ENCODE data around the gene SPINT1. TPM values are rescaled to one million over a fixed set of nuclear protein-coding genes. Genes with fewer than 3 reads are reported as not detected.

Gene SPINT1
- 100 to 1,000 TPM; 161 to 191 TPM for polyA plus RNA-seq

- Histone ChIP-seq H3K36me3 (ENCODE audit: control insufficient read depth in 2 of 2, insufficient read depth in 2 of 2, low read length in 1 of 2) (no peaks in the 10 kb centered on the region), H3K27me3 (ENCODE audit: control insufficient read depth in 1 of 2, insufficient read depth in 2 of 2, low read length in 2 of 2) (no peaks in the 10 kb centered on the region), H3K9me3 (ENCODE audit: control insufficient read depth in 2 of 2, insufficient read depth in 1 of 2, low read depth in 1 of 2, low read length in 1 of 2) (no peaks in the 10 kb centered on the region), H3K4me3 (ENCODE audit: low read depth in 1 of 2, low read length in 2 of 2) (peak within 1 kb of the TSS; percentile 72 to 84), H3K27ac (ENCODE audit: low read depth in 2 of 2, low read length in 1 of 2) (peak within 1 kb of the TSS; percentile 94 to 97), H3K4me1 (ENCODE audit: control insufficient read depth in 2 of 2, insufficient read depth in 2 of 2, low read length in 1 of 2) (peaks cover 8 to 22% of the 10 kb centered on the region in 2 donors)
- 0 to 1% methylated on average over 86 to 89 of the region's 89 CpGs for WGBS, 2 donors
Measured at GRCh38 chr15:40843885-40844695, at the start of gene SPINT1. SPINT1 (plus strand) TSS chr15:40844048; CDS start chr15:40844555, 507 bp downstream.

- no peaks in the 10 kb centered on the region for H3K9me3 ChIP-seq (ENCODE audit: control insufficient read depth in 2 of 2, insufficient read depth in 1 of 2, low read depth in 1 of 2, low read length in 1 of 2)
- peaks cover 3 to 5% of the 10 kb centered on the region in 2 donors for H3K4me1 ChIP-seq (ENCODE audit: control insufficient read depth in 2 of 2, insufficient read depth in 2 of 2, low read length in 1 of 2)
- 59 to 73% methylated on average over 2 of the region's 2 CpGs for WGBS, 2 donors
- H3K27ac ChIP-seq (ENCODE audit: low read depth in 2 of 2, low read length in 1 of 2): no peak overlapping the region
- peaks cover 0 to 3% of the 10 kb centered on the region in 2 donors for H3K36me3 ChIP-seq (ENCODE audit: control insufficient read depth in 2 of 2, insufficient read depth in 2 of 2, low read length in 1 of 2)
- no peaks in the 10 kb centered on the region for H3K27me3 ChIP-seq (ENCODE audit: control insufficient read depth in 1 of 2, insufficient read depth in 2 of 2, low read length in 2 of 2)
- H3K4me3 ChIP-seq (ENCODE audit: low read depth in 1 of 2, low read length in 2 of 2): no peak overlapping the region
Measured at GRCh38 chr15:40796041-40796440, 47.8 kb upstream of the SPINT1 start.

DNA sequence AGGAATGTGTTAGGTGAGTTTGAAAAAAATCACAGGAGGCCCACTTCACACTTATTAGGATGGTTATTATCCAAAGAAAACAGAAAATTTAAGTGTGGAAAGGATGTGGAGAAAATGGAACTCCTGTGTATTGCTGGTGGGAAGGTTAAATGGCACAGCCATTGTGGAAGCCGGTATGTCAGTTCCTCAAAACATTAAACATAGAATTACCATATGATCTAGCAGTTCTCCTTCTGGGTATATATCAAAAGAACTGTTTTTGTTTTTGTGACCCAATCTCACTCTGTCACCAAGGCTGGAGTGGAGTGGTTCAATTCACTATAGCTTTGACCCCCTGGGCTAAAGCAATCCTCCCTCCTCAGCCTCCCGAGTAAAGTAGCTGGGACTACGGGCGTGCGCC lies 47.3 kb upstream of the SPINT1 start:
- peaks cover 0 to 3% of the 10 kb centered on the region in 2 donors for H3K36me3 ChIP-seq (ENCODE audit: control insufficient read depth in 2 of 2, insufficient read depth in 2 of 2, low read length in 1 of 2)
- no peaks in the 10 kb centered on the region for H3K9me3 ChIP-seq (ENCODE audit: control insufficient read depth in 2 of 2, insufficient read depth in 1 of 2, low read depth in 1 of 2, low read length in 1 of 2)
- H3K4me3 ChIP-seq (ENCODE audit: low read depth in 1 of 2, low read length in 2 of 2): no peak overlapping the region
- H3K4me1 ChIP-seq (ENCODE audit: control insufficient read depth in 2 of 2, insufficient read depth in 2 of 2, low read length in 1 of 2): peaks cover 3 to 5% of the 10 kb centered on the region in 2 donors
- 95 to 96% methylated on average over 5 of the region's 5 CpGs for WGBS, 2 donors
- no peaks in the 10 kb centered on the region for H3K27me3 ChIP-seq (ENCODE audit: control insufficient read depth in 1 of 2, insufficient read depth in 2 of 2, low read length in 2 of 2)
- no peak overlapping the region for H3K27ac ChIP-seq (ENCODE audit: low read depth in 2 of 2, low read length in 1 of 2)

- H3K27me3 ChIP-seq (ENCODE audit: control insufficient read depth in 1 of 2, insufficient read depth in 2 of 2, low read length in 2 of 2): no peaks in the 10 kb centered on the region
- H3K27ac ChIP-seq (ENCODE audit: low read depth in 2 of 2, low read length in 1 of 2): no peak overlapping the region
- no peak overlapping the region for H3K4me3 ChIP-seq (ENCODE audit: low read depth in 1 of 2, low read length in 2 of 2)
- H3K36me3 ChIP-seq (ENCODE audit: control insufficient read depth in 2 of 2, insufficient read depth in 2 of 2, low read length in 1 of 2): no peaks in the 10 kb centered on the region
- WGBS, 2 donors: 93 to 97% methylated on average over 3 of the region's 3 CpGs
- peaks cover 0 to 2% of the 10 kb centered on the region in 2 donors for H3K4me1 ChIP-seq (ENCODE audit: control insufficient read depth in 2 of 2, insufficient read depth in 2 of 2, low read length in 1 of 2)
- no peaks in the 10 kb centered on the region for H3K9me3 ChIP-seq (ENCODE audit: control insufficient read depth in 2 of 2, insufficient read depth in 1 of 2, low read depth in 1 of 2, low read length in 1 of 2)
Measured at GRCh38 chr15:40799523-40799922, 44.3 kb upstream of the SPINT1 start.

DNA sequence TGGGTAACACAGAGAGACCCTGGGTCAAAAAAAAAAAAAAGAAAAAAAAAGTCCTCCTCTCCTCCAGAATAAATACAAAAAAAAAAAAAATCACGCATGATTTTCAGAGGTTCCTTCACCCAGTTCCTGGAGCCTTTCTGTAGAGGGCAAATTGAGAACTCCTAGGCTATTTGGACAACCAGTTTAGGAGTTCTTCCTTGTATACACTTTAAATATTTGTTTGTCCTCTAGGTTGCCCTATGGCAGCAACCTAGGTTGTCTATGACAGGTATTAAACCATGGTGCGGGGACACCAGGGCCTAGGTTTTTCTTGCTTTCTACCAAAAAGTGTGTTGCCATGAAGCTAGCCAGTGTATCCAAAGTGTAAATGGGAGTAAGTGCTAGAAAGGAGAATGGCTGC lies 40.8 kb upstream of the SPINT1 start:
- H3K4me3 ChIP-seq (ENCODE audit: low read depth in 1 of 2, low read length in 2 of 2): no peak overlapping the region
- H3K4me1 ChIP-seq (ENCODE audit: control insufficient read depth in 2 of 2, insufficient read depth in 2 of 2, low read length in 1 of 2): peaks cover 1 to 4% of the 10 kb centered on the region in 2 donors
- no peaks in the 10 kb centered on the region for H3K27me3 ChIP-seq (ENCODE audit: control insufficient read depth in 1 of 2, insufficient read depth in 2 of 2, low read length in 2 of 2)
- H3K36me3 ChIP-seq (ENCODE audit: control insufficient read depth in 2 of 2, insufficient read depth in 2 of 2, low read length in 1 of 2): no peaks in the 10 kb centered on the region
- no peaks in the 10 kb centered on the region for H3K9me3 ChIP-seq (ENCODE audit: control insufficient read depth in 2 of 2, insufficient read depth in 1 of 2, low read depth in 1 of 2, low read length in 1 of 2)
- 89 to 93% methylated on average over 2 of the region's 2 CpGs for WGBS, 2 donors
- no peak overlapping the region for H3K27ac ChIP-seq (ENCODE audit: low read depth in 2 of 2, low read length in 1 of 2)

DNA sequence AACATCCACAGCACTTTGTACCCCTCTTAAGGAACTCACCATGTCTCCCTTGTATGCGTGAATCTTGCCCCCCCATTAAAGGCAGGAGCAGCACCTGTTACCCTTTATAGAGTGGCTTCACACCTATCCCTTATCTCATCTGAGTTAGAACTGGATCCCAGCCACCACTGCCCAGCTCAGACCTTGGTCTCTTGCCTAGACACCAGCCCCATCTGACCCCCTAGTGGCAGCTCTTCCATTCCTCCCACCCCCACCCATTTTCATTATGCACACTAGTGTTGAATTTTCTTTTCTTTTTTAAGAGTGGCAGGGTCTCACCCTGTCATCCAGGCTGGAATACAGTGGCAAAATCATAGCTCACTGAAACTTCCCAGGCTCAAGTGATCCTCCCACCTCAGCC lies 40.2 kb upstream of the SPINT1 start:
- H3K36me3 ChIP-seq (ENCODE audit: control insufficient read depth in 2 of 2, insufficient read depth in 2 of 2, low read length in 1 of 2): no peaks in the 10 kb centered on the region
- H3K9me3 ChIP-seq (ENCODE audit: control insufficient read depth in 2 of 2, insufficient read depth in 1 of 2, low read depth in 1 of 2, low read length in 1 of 2): no peaks in the 10 kb centered on the region
- peaks cover 2 to 4% of the 10 kb centered on the region in 2 donors for H3K4me1 ChIP-seq (ENCODE audit: control insufficient read depth in 2 of 2, insufficient read depth in 2 of 2, low read length in 1 of 2)
- no peak overlapping the region for H3K4me3 ChIP-seq (ENCODE audit: low read depth in 1 of 2, low read length in 2 of 2)
- 68 to 94% methylated on average over 1 of the region's 1 CpG for WGBS, 2 donors
- no peak overlapping the region for H3K27ac ChIP-seq (ENCODE audit: low read depth in 2 of 2, low read length in 1 of 2)
- H3K27me3 ChIP-seq (ENCODE audit: control insufficient read depth in 1 of 2, insufficient read depth in 2 of 2, low read length in 2 of 2): no peaks in the 10 kb centered on the region

DNA sequence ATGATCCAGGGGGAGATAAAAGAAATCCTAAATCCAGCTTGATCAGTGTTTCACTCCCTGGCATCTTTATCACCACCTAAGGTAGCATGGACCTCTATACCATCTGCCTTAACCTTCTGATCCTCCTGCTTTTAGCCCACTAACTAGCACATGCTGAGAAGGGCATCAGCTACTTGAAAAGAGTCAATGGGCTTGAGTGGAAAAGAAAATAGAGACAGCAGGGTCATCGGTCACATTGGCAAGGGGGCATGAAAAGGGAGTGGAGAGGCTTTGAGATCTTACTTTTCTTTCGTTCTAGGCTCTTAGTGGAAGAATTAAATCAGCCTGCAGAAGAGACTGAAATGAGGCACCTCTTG lies 37.2 kb upstream of the SPINT1 start:
- Histone ChIP-seq H3K4me1 (ENCODE audit: control insufficient read depth in 2 of 2, insufficient read depth in 2 of 2, low read length in 1 of 2) (peaks cover 2 to 4% of the 10 kb centered on the region in 2 donors), H3K27ac (ENCODE audit: low read depth in 2 of 2, low read length in 1 of 2) (peak overlapping the region; percentile 96 to 97), H3K9me3 (ENCODE audit: control insufficient read depth in 2 of 2, insufficient read depth in 1 of 2, low read depth in 1 of 2, low read length in 1 of 2) (no peaks in the 10 kb centered on the region), H3K27me3 (ENCODE audit: control insufficient read depth in 1 of 2, insufficient read depth in 2 of 2, low read length in 2 of 2) (no peaks in the 10 kb centered on the region), H3K36me3 (ENCODE audit: control insufficient read depth in 2 of 2, insufficient read depth in 2 of 2, low read length in 1 of 2) (peaks cover 3 to 17% of the 10 kb centered on the region in 2 donors), H3K4me3 (ENCODE audit: low read depth in 1 of 2, low read length in 2 of 2) (peak overlapping the region; percentile 93 to 98)
- WGBS, 2 donors: 0 to 1% methylated on average over 2 of the region's 2 CpGs

- H3K9me3 ChIP-seq (ENCODE audit: control insufficient read depth in 2 of 2, insufficient read depth in 1 of 2, low read depth in 1 of 2, low read length in 1 of 2): no peaks in the 10 kb centered on the region
- H3K4me3 ChIP-seq (ENCODE audit: low read depth in 1 of 2, low read length in 2 of 2): peak within 1 kb of the TSS; percentile 93 to 98
- peaks cover 3 to 17% of the 10 kb centered on the region in 2 donors for H3K36me3 ChIP-seq (ENCODE audit: control insufficient read depth in 2 of 2, insufficient read depth in 2 of 2, low read length in 1 of 2)
- H3K4me1 ChIP-seq (ENCODE audit: control insufficient read depth in 2 of 2, insufficient read depth in 2 of 2, low read length in 1 of 2): peaks cover 2% of the 10 kb centered on the region in 2 donors
- WGBS, 2 donors: 0% methylated on average over 62 to 64 of the region's 64 CpGs
- H3K27ac ChIP-seq (ENCODE audit: low read depth in 2 of 2, low read length in 1 of 2): peak within 1 kb of the TSS; percentile 96 to 97
- H3K27me3 ChIP-seq (ENCODE audit: control insufficient read depth in 1 of 2, insufficient read depth in 2 of 2, low read length in 2 of 2): no peaks in the 10 kb centered on the region
Measured at GRCh38 chr15:40807028-40807887, 36.6 kb upstream of the SPINT1 start, which contains the start of the genes DNAJC17 and ZFYVE19. DNAJC17 (minus strand) TSS chr15:40807473; CDS start chr15:40807446, 27 bp downstream. ZFYVE19 (plus strand) TSS chr15:40807089; CDS start chr15:40807590, 501 bp downstream.

GRCh38 chr15:40807888-40808461 lies 35.9 kb upstream of the SPINT1 start:
- peak overlapping the region; percentile 93 to 98 for H3K4me3 ChIP-seq (ENCODE audit: low read depth in 1 of 2, low read length in 2 of 2)
- H3K36me3 ChIP-seq (ENCODE audit: control insufficient read depth in 2 of 2, insufficient read depth in 2 of 2, low read length in 1 of 2): peaks cover 3 to 22% of the 10 kb centered on the region in 2 donors
- H3K4me1 ChIP-seq (ENCODE audit: control insufficient read depth in 2 of 2, insufficient read depth in 2 of 2, low read length in 1 of 2): peaks cover 2% of the 10 kb centered on the region in 2 donors
- H3K27ac ChIP-seq (ENCODE audit: low read depth in 2 of 2, low read length in 1 of 2): peak overlapping the region; percentile 72 to 80
- no peaks in the 10 kb centered on the region for H3K27me3 ChIP-seq (ENCODE audit: control insufficient read depth in 1 of 2, insufficient read depth in 2 of 2, low read length in 2 of 2)
- WGBS, 2 donors: 19 to 57% methylated on average over 19 of the region's 19 CpGs
- no peaks in the 10 kb centered on the region for H3K9me3 ChIP-seq (ENCODE audit: control insufficient read depth in 2 of 2, insufficient read depth in 1 of 2, low read depth in 1 of 2, low read length in 1 of 2)
